ENCODE measurements around the gene NTSR2. TPM values are rescaled to one million over a fixed set of nuclear protein-coding genes. Genes with fewer than 3 reads are reported as not detected.

The NTSR2 gene
- total and polyA plus RNA-seq, 10 of the 15 experiments (the other 5 are each of a cell fraction or from before 2014, with no cell fraction given): not detected

- H3K27me3 ChIP-seq (replicated peaks in 1 of 2; ENCODE audit: control insufficient read depth in 2 of 2, insufficient read depth in 2 of 2, low read length in 1 of 2): peaks cover 2 to 4% of the 10 kb centered on the region in 2 experiments; a peak in 2 of 4 replicates
- H3K9me3 ChIP-seq (replicated peaks; ENCODE audit: control insufficient read depth, insufficient read depth, low read length): no peaks in the 10 kb centered on the region; the same call in 2 of the 3 replicates
- H3K36me3 ChIP-seq (ENCODE audit: control insufficient read depth in 2 of 2, insufficient read depth in 2 of 2, low read length in 1 of 2): no peaks in the 10 kb centered on the region
- intact Hi-C loops (cut with micrococcal nuclease; ENCODE audit: unreplicated experiment) (no loop called here), in situ Hi-C loops (cut with MboI) (no loop called here)
- no peaks in the 10 kb centered on the region for H4K20me1 ChIP-seq (ENCODE audit: control insufficient read depth, insufficient read depth)
- ChIA-PET CTCF (interaction anchor here (1.5 to 2.5 kb wide), 2 partner anchors 31 to 72 kb away, joined by 3 to 6 read pairs; no protein-coding TSS in a partner anchor), POLR2A (no interaction called here), RAD21 (ENCODE audit: unreplicated experiment) (no interaction called here), SMC1A (ENCODE audit: uncharacterized antibody, unreplicated experiment) (interaction anchor here (0.9 to 1.9 kb wide), 3 partner anchors 16 to 72 kb away, joined by 3 to 4 read pairs (median 3); no protein-coding TSS in a partner anchor)
- H3K27ac ChIP-seq (ENCODE audit: control insufficient read depth, insufficient read depth): no peak overlapping the region
- no peak for FAIRE-seq
- no peak for DNase-seq (ENCODE audit: low read depth, low spot score)
- no peaks in the 10 kb centered on the region for H3K79me2 ChIP-seq (ENCODE audit: control insufficient read depth, insufficient read depth, low read length)
- H3K4me1 ChIP-seq (ENCODE audit: control insufficient read depth, insufficient read depth, low read length): no peaks in the 10 kb centered on the region
- no peak overlapping the region for H3K9ac ChIP-seq (ENCODE audit: control insufficient read depth, insufficient read depth, low read length)
- no peak overlapping the region for H3K4me2 ChIP-seq (ENCODE audit: control insufficient read depth, insufficient read depth)
- 41% methylated on average over 3 of the region's 3 CpGs for WGBS (ENCODE audit: insufficient coverage, insufficient replicate concordance, low lambda C conversion rate, missing lambda C conversion rate)
- no peak for ATAC-seq
- H3K4me3 ChIP-seq: no peak overlapping the region
- BruUV-seq (replicated peaks): no TSS peak
- H2AFZ ChIP-seq (ENCODE audit: control insufficient read depth, low read depth, low read length): no peak overlapping the region
- TF ChIP-seq NR2C1 (IDR thresholded peaks at IDR 0.05) (no peak), CHD2 (IDR thresholded peaks at IDR 0.05; ENCODE audit: borderline replicate concordance, low read depth, low read length) (no peak), SUZ12 (IDR thresholded peaks at IDR 0.05; ENCODE audit: unreplicated experiment) (no peak), TCF3 (IDR thresholded peaks at IDR 0.05; ENCODE audit: borderline replicate concordance, insufficient read depth, low read depth, low read length) (no peak), E2F4 (IDR thresholded peaks at IDR 0.05; ENCODE audit: low read depth, low read length) (no peak), ELK1 (IDR thresholded peaks at IDR 0.05; ENCODE audit: low read depth, low read length) (no peak), POU2F2 (IDR thresholded peaks at IDR 0.05; ENCODE audit: borderline replicate concordance, low read depth, low read length) (no peak), RCOR1 (conservative IDR thresholded peaks at IDR 0.05; ENCODE audit: low read depth, low read length) (no peak), ZNF592 (IDR thresholded peaks at IDR 0.05) (no peak), RAD21 (IDR thresholded peaks at IDR 0.05; ENCODE audit: insufficient read depth, low read depth, low read length) (no peak), HCFC1 (IDR thresholded peaks at IDR 0.05; ENCODE audit: low read length) (no peak), ZNF24 (IDR thresholded peaks at IDR 0.05) (no peak)
- TF ChIP-seq, protein P1, sequence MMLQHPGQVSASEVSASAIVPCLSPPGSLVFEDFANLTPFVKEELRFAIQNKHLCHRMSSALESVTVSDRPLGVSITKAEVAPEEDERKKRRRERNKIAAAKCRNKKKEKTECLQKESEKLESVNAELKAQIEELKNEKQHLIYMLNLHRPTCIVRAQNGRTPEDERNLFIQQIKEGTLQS (IDR thresholded peaks at IDR 0.05; ENCODE audit: borderline replicate concordance, extremely low read depth, low read depth, low read length): no peak
- TF ChIP-seq, protein P2, sequence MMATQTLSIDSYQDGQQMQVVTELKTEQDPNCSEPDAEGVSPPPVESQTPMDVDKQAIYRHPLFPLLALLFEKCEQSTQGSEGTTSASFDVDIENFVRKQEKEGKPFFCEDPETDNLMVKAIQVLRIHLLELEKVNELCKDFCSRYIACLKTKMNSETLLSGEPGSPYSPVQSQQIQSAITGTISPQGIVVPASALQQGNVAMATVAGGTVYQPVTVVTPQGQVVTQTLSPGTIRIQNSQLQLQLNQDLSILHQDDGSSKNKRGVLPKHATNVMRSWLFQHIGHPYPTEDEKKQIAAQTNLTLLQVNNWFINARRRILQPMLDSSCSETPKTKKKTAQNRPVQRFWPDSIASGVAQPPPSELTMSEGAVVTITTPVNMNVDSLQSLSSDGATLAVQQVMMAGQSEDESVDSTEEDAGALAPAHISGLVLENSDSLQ (IDR thresholded peaks at IDR 0.05): no peak
- TF ChIP-seq, protein P3, sequence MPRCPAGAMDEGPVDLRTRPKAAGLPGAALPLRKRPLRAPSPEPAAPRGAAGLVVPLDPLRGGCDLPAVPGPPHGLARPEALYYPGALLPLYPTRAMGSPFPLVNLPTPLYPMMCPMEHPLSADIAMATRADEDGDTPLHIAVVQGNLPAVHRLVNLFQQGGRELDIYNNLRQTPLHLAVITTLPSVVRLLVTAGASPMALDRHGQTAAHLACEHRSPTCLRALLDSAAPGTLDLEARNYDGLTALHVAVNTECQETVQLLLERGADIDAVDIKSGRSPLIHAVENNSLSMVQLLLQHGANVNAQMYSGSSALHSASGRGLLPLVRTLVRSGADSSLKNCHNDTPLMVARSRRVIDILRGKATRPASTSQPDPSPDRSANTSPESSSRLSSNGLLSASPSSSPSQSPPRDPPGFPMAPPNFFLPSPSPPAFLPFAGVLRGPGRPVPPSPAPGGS (IDR thresholded peaks at IDR 0.05; ENCODE audit: borderline replicate concordance, insufficient read depth, low read depth, low read length, poor library complexity, severe bottlenecking): no peak
Measured at GRCh38 chr2:11708106-11708505, 38.1 kb upstream of the NTSR2 start.
